CD4-positive, alpha-beta T cell (primary cell): ENCODE data around the gene SUSD6. TPM values are rescaled to one million over a fixed set of nuclear protein-coding genes. Genes with fewer than 3 reads are reported as not detected.

Experiments used
- ATAC-seq: fragments of 200-7000 bp; cut with Tn5 transposase; one replicate; pipeline ENCODE4 v1.10.0; 2022; ENCODE audit warnings: mild to moderate bottlenecking; ENCODE audit not compliant: poor library complexity
- CTCF ChIA-PET: fragments of 350-600 bp; sonication (Branson Sonifier 250); formaldehyde crosslinking; loops from one replicate; lab custom pipeline; 2021; ENCODE audit warnings: antibody characterized with exemption, inconsistent platforms; lab: Charles Lee
- POLR2A ChIA-PET: fragments of 350-600 bp; sonication (Branson Sonifier 250); formaldehyde crosslinking; loops from one replicate; lab custom pipeline; 2021; ENCODE audit warnings: antibody characterized with exemption, inconsistent platforms; lab: Charles Lee
- DNase-seq, 14 experiments: peaks; one replicate each; pipeline ENCODE4 v3.0.0-alpha.2; 2013 to 2020; ENCODE audit warnings: mixed read lengths in 2 of 14
- H3K27ac ChIP-seq, 2 donors: one replicate each; pipeline versions ENCODE4 v1.5.1 to v1.7.0; 2013; ENCODE audit warnings: low read length in 2 of 2, low read depth in 1 of 2, mild to moderate bottlenecking in 1 of 2
- H3K27me3 ChIP-seq, 2 experiments: 1 replicate in 1 of 2; 2 replicates in 1 of 2; pipeline versions ENCODE4 v1.6.1 to v1.7.0; 2013; ENCODE audit warnings: low read length in 2 of 2, control low read depth in 1 of 2, mild to moderate bottlenecking in 1 of 2, moderate library complexity in 1 of 2; ENCODE audit not compliant: insufficient read depth in 2 of 2, control insufficient read depth in 1 of 2
- H3K36me3 ChIP-seq: one replicate; pipeline ENCODE4 v1.6.1; 2013; ENCODE audit warnings: low read length, control low read depth; ENCODE audit not compliant: insufficient read depth
- H3K4me1 ChIP-seq: one replicate; pipeline ENCODE4 v1.6.1; 2013; ENCODE audit warnings: low read length, control low read depth; ENCODE audit not compliant: insufficient read depth
- H3K4me3 ChIP-seq: one replicate; pipeline ENCODE4 v1.5.1; 2013; ENCODE audit warnings: mild to moderate bottlenecking, low read length, moderate library complexity
- H3K9me3 ChIP-seq, 2 experiments: 1 replicate in 1 of 2; 2 replicates in 1 of 2; pipeline versions ENCODE4 v1.6.1 to v1.7.0; 2013; ENCODE audit warnings: low read length in 2 of 2, mild to moderate bottlenecking in 2 of 2, control low read depth in 1 of 2, moderate library complexity in 1 of 2; ENCODE audit not compliant: control insufficient read depth in 1 of 2, insufficient read depth in 1 of 2
- H3K27ac Mint-ChIP-seq: one replicate; pipeline ENCODE4 v1.8.0; 2020; ENCODE audit warnings: mixed read lengths
- H3K27me3 Mint-ChIP-seq: one replicate; pipeline ENCODE4 v1.8.0; 2021; ENCODE audit warnings: mixed read lengths
- H3K36me3 Mint-ChIP-seq: one replicate; pipeline ENCODE4 v1.8.0; 2021; ENCODE audit warnings: low read depth, mixed read lengths
- H3K4me1 Mint-ChIP-seq: one replicate; pipeline ENCODE4 v1.8.0; 2021; ENCODE audit warnings: low read depth, mixed read lengths
- H3K4me3 Mint-ChIP-seq: one replicate; pipeline ENCODE4 v1.8.0; 2020; ENCODE audit warnings: mild to moderate bottlenecking, mixed read lengths
- H3K9me3 Mint-ChIP-seq: one replicate; pipeline ENCODE4 v1.8.0; 2020; ENCODE audit warnings: mixed read lengths
- CTCF ChIP-seq: fragments of 200-600 bp; IDR thresholded peaks from one replicate; pipeline ENCODE4 v1.8.0; 2022; ENCODE audit warnings: antibody characterized with exemption, mild to moderate bottlenecking
- intact Hi-C, 2 experiments: fragments of 100-400 bp; cut with DNase I in 1 of 2; cut with micrococcal nuclease in 1 of 2; formaldehyde crosslinking; loops; one replicate each; pipeline versions ENCODE4 v1.15.1 to v1.9.0; 2023 to 2025; cut with DNase I, micrococcal nuclease
- total RNA-seq, 174 experiments: library from RNA in 2 of 174; stranded (reverse) in 2 of 174; gene quantifications; one replicate each; pipeline ENCODE4 v1.2.3 and lab custom pipeline; 2021 to 2026

The SUSD6 gene
- total RNA-seq, 2 experiments from 2014 or later = 93.7 to 95.1 TPM

DNA sequence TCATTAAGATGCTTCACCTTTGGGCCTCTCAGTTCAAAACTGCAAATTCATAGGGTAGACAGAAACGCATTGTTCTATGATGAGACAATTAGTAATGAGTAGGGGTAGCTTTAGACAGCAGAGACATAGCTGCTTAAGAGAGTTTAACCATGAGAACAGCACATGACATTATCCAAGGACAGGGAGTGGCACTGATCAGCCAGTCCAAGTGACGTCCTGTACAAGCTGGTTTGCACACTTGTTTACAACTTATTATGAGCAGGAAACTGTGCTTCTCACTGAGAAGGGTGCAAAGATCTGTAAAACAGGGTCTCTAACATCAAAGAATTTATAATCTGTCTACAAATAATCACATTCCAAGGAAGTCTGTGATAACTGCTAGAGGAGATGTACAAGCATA is 144.4 kb downstream of the SUSD6 start:
- intact Hi-C loops = no loop called here
- ATAC-seq (peak; percentile 49), DNase-seq (peak in 1 of 14 experiments; percentile 38)
- no peak for TF ChIP-seq CTCF
- Histone ChIP-seq H3K27me3 (no peaks in the 10 kb centered on the region), H3K27ac (no peak overlapping the region), H3K9me3 (no peaks in the 10 kb centered on the region), H3K4me1 (peaks cover 10% of the 10 kb centered on the region), H3K4me3 (no peak overlapping the region), H3K36me3 (no peaks in the 10 kb centered on the region)
- H3K4me1 Mint-ChIP-seq = peaks cover 13% of the 10 kb centered on the region
- no peaks in the 10 kb centered on the region for H3K27me3 Mint-ChIP-seq
- no peaks in the 10 kb centered on the region for H3K36me3 Mint-ChIP-seq
- peak overlapping the region; percentile 76 for H3K27ac Mint-ChIP-seq
- ChIA-PET POLR2A (interaction anchor here (0.6 to 1.6 kb wide), 4 partner anchors 10 to 284 kb away, joined by 3 to 32 read pairs (median 4); partner anchors contain the start of gene SRSF5), CTCF (interaction anchor here (0.9 kb wide), 1 partner anchor 10 kb away, joined by 3 read pairs; no protein-coding TSS in a partner anchor)
- no peak overlapping the region for H3K4me3 Mint-ChIP-seq
- H3K9me3 Mint-ChIP-seq = no peaks in the 10 kb centered on the region

DNA sequence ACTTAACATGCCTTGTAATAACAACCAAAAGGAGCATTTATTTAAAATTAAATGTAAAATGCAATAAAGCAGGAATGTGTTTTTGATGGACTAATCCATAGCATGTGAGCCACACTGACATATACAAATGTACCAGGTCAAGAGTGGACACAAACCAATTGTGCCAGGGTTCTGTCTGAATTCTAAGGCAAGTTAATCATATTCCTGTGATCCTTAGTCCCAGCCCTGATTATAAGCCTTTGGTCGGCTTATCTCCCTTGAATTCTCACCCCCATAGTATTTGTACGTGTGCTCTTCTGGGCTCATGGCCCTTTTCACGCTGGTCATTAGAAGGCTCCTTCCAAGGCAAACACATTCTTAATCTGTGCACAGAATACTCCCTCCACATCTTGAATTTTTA is 144.9 kb downstream of the SUSD6 start:
- no peaks in the 10 kb centered on the region for H3K9me3 ChIP-seq
- H3K36me3 Mint-ChIP-seq = no peaks in the 10 kb centered on the region
- intact Hi-C loops = no loop called here
- H3K36me3 ChIP-seq = no peaks in the 10 kb centered on the region
- no peaks in the 10 kb centered on the region for H3K9me3 Mint-ChIP-seq
- no peak for ATAC-seq
- DNase-seq = no peak
- H3K4me3 Mint-ChIP-seq = no peak overlapping the region
- peaks cover 13% of the 10 kb centered on the region for H3K4me1 Mint-ChIP-seq
- H3K27me3 Mint-ChIP-seq = no peaks in the 10 kb centered on the region
- H3K27me3 ChIP-seq = no peaks in the 10 kb centered on the region
- no peak overlapping the region for H3K4me3 ChIP-seq
- H3K27ac Mint-ChIP-seq = peak overlapping the region; percentile 76
- ChIA-PET POLR2A (interaction anchor here (0.7 to 1.6 kb wide), 2 partner anchors 10 kb away, joined by 4 to 32 read pairs; partner anchors contain the start of gene SRSF5), CTCF (no interaction called here)
- no peak overlapping the region for H3K27ac ChIP-seq
- H3K4me1 ChIP-seq = peaks cover 10% of the 10 kb centered on the region
- TF ChIP-seq CTCF = no peak

DNA sequence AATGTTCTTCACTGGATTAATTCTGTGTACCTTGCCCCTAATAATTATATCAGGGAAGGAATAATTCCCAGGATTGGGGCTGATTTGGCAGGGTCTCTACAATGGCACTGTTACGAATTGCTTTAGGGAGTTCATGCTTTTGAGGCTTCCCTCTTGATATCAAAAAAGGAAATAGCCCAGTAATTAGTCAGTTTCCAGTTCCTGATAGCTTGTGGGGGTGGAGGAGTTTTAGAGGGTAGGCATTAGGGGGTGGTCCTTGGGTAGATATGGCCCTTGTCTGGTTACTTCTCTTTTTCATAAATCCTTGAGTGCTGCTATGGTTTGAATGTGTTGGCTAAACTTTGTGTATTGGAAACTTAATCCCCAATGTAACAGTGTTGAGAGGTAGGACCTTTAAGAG is 149.4 kb downstream of the SUSD6 start:
- H3K4me1 Mint-ChIP-seq = peaks cover 34% of the 10 kb centered on the region
- no peak overlapping the region for H3K4me3 ChIP-seq
- H3K9me3 ChIP-seq = no peaks in the 10 kb centered on the region
- H3K27ac Mint-ChIP-seq = no peak overlapping the region
- ChIA-PET CTCF (interaction anchor here (0.9 kb wide), 1 partner anchor 176 kb away, joined by 3 read pairs; no protein-coding TSS in a partner anchor), POLR2A (no interaction called here)
- no peaks in the 10 kb centered on the region for H3K27me3 Mint-ChIP-seq
- H3K36me3 Mint-ChIP-seq = no peaks in the 10 kb centered on the region
- no peak overlapping the region for H3K27ac ChIP-seq
- no peaks in the 10 kb centered on the region for H3K36me3 ChIP-seq
- intact Hi-C loops = loop anchor here in 1 of 2 experiments (10.0 kb wide), 2 partner anchors 366 to 844 kb away; partner anchors contain the start of genes ERH, MED6 and SLC39A9
- peaks cover 13% of the 10 kb centered on the region for H3K4me1 ChIP-seq
- DNase-seq = no peak
- no peak for ATAC-seq
- no peak for TF ChIP-seq CTCF
- no peaks in the 10 kb centered on the region for H3K9me3 Mint-ChIP-seq
- H3K4me3 Mint-ChIP-seq = no peak overlapping the region
- H3K27me3 ChIP-seq = no peaks in the 10 kb centered on the region
